NT2/D1 (cell line): ENCODE measurements around the gene FRK.

ENCODE experiments used
- SUZ12 ChIP-seq: IDR thresholded peaks from 2 replicates; pipeline ENCODE4 v1.6.1; 2011; ENCODE audit not compliant: insufficient read length, insufficient read depth; ENCODE audit errors: extremely low read depth
- YY1 ChIP-seq: IDR thresholded peaks from 2 replicates; pipeline ENCODE4 v1.6.1; 2011; ENCODE audit not compliant: insufficient read length, insufficient read depth
- ZNF274 ChIP-seq: IDR thresholded peaks from 2 replicates; pipeline ENCODE4 v1.6.1; 2011; ENCODE audit warnings: mild to moderate bottlenecking, low read depth, low read length

DNA sequence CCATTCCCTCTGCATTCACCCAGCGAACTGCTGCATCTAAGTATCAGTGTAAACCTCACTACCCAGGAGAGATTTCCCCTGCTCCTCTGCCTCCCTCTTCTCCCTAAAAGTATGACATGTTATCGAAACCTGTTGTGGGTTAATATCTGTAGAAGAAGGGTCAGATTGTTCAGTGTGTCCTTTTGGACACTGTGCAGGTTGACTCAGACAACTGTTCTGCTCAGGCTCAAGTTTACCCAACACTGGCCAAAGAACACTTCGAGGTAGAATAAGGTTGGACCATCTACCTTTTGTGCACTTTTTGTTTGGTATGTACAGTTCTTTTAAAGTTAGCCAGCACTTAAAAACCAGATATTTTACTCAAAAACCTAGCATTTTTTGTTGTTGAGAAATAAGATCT, 44.6 kb upstream of the FRK start:
- TF ChIP-seq YY1 (no peak), SUZ12 (no peak), ZNF274 (no peak)
